HepG2 (cell line): Measurements from ENCODE around the gene HACL1.

Experiments
- EZH2 ChIP-seq: conservative IDR thresholded peaks from 2 replicates; pipeline ENCODE4 v1.6.1; 2012; ENCODE audit warnings: mild to moderate bottlenecking, low read depth, low read length, moderate library complexity
- POLR2A ChIP-seq, 2 experiments: IDR thresholded peaks; 2 replicates each; pipeline ENCODE4 v1.6.1; 2011; ENCODE audit warnings: low read depth in 2 of 2, low read length in 2 of 2, mild to moderate bottlenecking in 1 of 2, moderate library complexity in 1 of 2; ENCODE audit not compliant: insufficient read depth in 1 of 2
- TF ChIP-seq, protein P1 (sequence below): sonication (generic); formaldehyde crosslinking; IDR thresholded peaks from 2 replicates; pipeline ENCODE4 v1.8.1; 2023; ENCODE audit warnings: missing genetic modification reagents, inconsistent platforms, borderline replicate concordance

- TF ChIP-seq POLR2A (IDR thresholded peaks at IDR 0.05; ENCODE audit: insufficient read depth in 1 of 2, low read depth in 2 of 2, low read length in 2 of 2) (no peak), EZH2 (no peak)
- TF ChIP-seq, protein P1, sequence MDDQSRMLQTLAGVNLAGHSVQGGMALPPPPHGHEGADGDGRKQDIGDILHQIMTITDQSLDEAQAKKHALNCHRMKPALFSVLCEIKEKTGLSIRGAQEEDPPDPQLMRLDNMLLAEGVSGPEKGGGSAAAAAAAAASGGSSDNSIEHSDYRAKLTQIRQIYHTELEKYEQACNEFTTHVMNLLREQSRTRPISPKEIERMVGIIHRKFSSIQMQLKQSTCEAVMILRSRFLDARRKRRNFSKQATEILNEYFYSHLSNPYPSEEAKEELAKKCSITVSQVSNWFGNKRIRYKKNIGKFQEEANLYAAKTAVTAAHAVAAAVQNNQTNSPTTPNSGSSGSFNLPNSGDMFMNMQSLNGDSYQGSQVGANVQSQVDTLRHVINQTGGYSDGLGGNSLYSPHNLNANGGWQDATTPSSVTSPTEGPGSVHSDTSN (CRISPR knock-in tag), result no peak
Measured at GRCh38 chr3:15623535-15624440, 22.4 kb upstream of the HACL1 start.
